Inflammatory macrophage (primary cell): Measurements from ENCODE around the gene ZC3H7B.

Source experiments
- DNase-seq, 2 donors: peaks; one replicate each; pipeline ENCODE4 v3.0.0-alpha.2; 2020 to 2022

The ZC3H7B gene

DNA sequence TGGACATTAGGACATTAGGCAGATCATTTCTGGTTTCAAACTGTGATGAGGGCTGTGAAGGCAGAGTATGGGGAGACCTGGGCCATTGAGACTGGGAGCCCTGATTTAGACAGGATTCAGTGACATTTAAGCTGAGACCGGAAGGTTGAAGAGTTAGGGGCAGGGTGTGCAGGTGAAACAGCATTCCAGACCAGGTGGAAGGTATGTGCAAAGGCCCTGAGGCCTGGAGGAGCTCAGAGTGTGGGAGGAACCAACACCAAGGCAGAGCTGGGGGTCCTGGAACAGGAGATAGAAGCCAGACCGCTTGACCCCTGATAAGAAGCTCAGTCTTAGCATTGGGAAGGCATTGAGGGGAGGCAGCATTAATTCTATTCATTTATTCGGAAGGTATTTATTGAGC is 32.5 kb downstream of the ZC3H7B start:
- DNase-seq, result no peak

DNA sequence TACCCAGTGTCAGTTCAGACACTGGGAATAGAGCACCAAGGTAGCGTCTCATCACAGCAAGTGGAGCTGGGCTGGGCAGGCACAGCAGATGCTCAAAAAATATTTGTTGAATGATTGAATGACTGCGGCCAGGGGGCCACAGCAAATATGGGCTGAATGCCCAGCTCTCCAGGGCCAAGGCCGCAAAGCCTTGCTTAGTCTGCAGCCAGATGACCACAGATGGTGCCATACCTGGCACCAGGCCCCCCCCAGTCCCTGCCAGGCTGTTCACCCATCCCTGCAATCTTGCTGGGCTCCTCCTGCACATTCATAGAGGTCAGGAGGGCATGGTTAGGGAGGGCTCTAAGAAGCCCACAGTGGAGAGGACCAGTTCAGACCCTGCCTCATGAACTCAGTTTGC is 32.9 kb downstream of the ZC3H7B start:
- DNase-seq, result no peak

DNA sequence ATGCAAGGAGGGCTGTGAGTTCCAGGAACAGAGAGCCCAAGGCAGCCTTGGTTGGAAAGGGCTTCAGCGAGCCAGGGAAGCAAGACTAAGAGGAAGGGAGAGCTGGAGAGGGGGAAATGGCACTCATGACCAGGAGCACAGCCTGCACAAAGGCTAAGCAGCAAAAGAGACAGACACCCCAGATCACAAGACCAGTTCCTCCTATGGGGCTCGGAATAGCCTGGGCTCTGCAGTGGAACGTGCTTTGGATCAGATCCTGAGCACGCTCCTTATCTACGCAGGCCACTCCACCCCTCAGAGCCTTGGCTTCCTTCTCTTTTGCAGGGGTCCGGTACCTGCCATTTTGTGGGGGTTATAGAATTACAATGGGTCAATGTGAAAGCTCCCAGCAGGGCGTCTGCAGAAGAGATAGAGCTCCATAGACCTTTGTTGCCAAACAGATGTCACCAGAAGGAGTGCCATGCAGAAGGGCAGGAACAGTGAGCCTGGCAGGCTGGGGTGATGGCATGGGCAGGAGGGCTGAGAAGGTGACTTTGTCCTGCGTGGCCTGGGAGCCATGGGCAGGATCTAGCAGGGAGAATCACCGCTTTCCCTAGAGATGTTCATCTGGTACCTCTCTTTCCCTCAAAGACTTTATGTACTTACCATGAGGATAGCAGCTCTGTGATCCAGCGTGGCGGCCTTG is 33.8 kb downstream of the ZC3H7B start:
- DNase-seq, result peak in 1 of 2 donors; percentile 7

DNA sequence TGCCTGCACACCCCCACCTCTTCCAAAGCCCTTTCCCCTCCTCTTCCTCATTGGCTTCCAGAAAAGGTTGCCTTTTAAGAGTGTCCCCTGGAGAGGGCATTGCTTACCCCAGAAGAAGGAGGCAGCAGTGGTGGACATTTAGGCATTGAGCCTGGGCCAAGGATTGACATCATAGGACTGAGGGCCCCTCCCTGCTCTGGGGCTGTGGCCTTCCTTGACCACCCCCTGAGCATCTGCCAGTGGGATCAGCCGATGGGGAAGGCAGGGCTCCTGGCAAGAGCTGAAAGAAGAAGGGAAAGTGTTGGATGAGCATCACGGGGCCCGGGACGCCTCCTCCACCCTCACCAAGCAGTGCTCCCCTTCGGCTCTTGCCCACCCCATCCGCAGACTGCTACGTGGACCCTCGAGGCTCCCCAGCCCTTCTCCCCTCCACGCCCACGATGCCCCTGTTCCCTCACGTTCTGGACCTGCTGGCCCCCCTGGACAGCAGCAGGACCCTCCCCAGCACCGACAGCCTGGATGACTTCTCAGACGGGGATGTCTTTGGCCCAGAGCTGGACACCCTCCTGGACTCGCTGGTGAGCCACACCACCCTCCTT is 37.4 kb downstream of the ZC3H7B start:
- no peak for DNase-seq

DNA sequence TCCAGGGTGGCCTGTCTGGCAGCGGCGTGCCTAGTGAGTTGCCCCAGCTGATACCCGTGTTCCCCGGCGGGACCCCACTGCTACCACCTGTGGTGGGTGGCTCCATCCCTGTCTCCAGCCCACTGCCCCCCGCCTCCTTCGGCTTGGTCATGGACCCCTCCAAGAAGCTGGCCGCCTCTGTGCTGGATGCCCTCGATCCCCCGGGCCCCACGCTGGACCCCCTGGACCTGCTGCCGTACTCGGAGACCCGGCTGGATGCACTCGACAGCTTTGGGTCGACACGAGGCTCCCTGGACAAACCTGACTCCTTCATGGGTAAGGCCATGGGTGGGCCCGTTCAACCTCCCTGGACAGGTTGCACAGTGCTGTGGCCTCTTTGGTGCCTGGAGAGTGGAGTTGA is 38.5 kb downstream of the ZC3H7B start:
- no peak for DNase-seq

DNA sequence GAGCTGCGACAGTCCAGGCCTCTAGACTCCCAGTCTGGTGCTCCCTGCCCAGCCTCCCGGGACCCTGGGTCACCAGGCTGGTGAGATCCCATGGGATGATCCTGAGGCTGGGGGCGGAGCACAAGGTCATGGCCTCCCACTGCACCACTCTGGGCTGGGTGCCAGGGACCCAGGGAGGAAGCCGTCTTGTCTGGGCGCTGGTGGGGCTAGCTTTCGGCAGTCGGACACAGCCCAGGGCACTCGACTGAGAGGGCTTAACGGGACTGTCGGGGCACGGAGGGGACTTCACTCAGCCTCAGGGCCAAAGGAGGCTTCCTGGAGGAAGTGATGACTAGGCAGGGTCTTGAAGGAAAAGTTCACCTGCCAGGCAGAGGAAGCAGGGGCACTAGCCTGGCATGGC is 39.0 kb downstream of the ZC3H7B start:
- no peak for DNase-seq

DNA sequence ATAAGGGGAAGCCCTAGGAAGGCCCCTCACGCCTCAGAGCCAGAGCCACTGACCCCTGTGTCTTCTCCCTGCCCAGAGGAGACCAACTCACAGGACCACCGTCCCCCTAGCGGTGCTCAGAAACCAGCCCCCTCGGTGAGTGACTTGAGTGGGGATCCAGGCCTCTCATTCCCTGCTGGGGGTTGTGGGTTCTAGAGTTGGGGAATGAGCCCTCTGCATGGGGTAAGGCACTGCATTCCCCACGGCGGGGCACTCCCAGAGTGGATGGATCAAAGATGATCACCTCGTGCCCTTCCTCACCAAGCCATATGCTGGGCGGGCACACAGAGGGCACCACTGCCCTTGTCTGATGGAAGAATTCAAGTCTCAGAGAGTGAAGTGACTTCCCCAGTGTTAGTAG is 39.7 kb downstream of the ZC3H7B start:
- DNase-seq, result no peak

DNA sequence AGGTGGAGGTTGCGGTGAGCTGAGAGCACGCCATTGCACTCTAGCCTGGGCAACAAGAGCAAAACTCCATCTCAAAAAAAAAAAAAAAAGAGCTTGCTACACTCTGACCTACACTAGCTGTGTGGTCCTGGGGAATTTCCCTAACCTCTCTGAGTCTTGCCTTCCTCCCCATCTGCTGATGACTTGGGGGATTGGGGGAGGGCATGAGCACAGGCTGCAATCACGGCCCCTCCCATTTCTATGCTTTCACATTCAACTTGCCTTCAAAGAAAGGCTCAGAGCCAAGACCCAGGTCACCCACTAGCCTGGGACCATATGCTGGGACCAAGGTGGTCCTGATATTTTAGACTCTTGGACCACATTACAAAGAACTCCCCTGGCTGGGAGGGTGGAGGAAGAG is 40.7 kb downstream of the ZC3H7B start:
- no peak for DNase-seq

DNA sequence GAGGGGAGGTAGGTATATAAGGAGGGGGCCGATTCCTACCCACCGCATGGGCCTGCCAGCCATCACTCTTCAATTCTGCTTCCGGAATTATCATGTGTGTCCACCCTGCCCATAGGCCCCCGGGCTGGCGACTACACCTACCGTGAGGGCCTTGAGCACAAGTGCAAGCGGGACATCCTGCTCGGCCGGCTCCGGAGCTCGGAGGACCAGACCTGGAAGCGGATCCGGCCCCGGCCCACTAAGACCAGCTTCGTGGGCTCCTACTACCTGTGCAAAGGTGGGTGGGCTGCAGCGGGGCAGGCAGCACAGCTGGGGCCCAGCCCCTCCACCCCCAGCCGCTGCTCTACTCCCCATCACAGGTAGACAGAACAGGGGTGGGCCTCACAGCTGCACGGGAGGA is 42.0 kb downstream of the ZC3H7B start:
- no peak for DNase-seq

DNA sequence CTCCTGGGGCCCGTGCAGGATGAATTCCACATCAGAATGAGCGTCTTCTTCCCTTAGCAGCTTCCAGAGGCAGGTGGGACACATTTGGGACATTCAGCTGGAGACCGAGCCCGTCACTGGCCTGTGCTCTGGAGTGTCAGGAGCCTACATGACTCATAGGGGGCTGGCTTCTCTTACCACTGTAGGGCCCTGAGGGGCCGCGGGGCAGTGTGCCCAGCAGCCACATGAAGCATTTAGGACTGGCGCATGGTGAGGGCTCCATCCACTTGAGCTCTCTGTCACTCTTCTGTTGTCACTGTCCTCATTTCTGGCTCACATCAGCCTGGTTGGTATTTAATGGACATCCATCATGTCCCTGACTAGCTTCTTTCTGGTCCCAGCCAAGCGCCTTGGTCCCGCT is 42.4 kb downstream of the ZC3H7B start:
- DNase-seq, result no peak

DNA sequence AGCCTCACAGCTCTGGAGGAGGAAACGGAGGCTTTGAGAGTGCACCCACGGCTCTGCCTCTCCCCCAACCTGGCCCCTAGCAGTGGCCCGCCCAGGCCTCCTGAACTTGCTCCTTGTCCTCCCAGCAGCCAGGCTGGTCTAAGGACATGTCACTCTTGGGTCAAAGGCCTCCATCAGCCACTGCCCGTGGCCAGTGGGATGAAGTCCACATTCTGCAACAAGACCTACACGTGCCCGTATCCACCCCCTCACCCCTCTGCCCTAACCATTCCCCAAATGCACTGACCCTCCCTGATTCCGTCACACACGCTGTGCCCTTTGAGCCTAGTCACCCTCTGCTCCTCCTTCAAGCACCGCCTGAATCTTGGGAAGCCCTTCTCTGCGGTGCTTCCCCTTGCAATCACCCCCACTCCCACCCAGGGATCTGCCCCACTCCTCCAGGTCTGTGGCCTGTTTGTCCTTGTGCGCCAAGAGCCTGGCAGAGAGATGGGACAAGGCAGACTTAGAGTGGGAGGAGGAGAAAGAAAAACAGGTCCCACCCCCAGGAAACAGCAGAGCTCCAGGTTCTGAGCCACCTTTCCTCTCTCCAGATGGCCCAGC is 43.0 kb downstream of the ZC3H7B start:
- DNase-seq, result no peak

DNA sequence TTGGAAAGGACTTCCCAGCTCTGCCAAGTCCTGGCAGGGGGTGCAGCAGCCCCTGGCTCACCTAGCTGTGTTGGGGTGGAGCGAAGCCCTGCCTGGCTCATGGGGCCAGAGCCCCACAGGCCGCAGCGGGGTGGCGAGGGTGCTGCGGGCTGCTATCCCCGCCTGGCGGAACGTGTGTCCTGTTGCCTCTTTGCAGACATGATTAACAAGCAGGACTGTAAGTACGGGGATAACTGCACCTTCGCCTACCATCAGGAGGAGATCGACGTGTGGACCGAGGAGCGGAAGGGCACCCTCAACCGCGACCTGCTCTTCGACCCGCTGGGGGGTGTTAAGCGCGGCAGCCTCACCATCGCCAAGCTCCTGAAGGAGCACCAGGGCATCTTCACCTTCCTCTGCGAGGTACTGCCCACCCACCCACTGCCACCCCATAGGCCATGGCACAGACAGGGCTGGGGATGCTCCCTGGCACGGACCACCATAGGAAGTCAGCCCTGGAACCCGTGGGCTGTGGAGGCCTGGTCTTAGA is 44.5 kb downstream of the ZC3H7B start:
- DNase-seq, result no peak

DNA sequence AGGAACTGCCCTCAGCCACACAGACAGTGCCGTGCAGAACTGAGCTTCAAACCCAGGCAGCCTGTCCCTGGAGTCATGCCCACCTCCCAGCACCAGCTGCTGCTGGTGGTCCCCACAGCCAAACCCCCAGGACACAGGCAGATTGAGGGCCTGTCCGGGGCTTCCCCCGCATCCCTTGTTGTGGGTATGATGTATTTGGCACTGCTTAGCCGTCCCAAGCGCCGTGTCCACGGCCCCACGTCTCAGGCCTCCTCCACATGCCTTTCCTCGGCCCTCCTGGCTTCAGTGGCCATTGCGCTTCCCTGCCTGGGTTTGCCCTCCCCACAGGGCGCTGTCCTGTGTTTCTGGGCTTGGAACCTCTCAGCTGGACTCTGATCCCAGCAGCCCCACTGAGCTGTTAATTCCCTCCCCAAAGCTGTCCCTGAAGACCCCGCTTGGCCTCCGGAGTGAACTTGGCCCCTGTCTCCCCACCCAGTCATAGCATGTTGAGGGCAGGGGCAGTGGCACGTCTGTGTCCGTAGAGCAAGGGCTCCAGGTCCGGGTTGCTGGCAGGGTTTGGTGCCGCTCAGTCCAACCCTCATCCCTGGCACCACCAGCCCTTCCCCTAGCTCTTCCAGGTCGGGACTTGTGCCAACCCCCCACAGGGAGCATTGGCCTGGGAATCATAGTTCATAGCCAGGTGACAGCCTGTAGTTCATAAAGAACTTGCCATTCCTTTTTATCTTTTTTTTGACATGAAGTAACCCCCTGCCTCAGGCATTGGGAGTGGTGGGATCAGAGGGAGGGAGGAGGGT is 45.9 kb downstream of the ZC3H7B start:
- no peak for DNase-seq

DNA sequence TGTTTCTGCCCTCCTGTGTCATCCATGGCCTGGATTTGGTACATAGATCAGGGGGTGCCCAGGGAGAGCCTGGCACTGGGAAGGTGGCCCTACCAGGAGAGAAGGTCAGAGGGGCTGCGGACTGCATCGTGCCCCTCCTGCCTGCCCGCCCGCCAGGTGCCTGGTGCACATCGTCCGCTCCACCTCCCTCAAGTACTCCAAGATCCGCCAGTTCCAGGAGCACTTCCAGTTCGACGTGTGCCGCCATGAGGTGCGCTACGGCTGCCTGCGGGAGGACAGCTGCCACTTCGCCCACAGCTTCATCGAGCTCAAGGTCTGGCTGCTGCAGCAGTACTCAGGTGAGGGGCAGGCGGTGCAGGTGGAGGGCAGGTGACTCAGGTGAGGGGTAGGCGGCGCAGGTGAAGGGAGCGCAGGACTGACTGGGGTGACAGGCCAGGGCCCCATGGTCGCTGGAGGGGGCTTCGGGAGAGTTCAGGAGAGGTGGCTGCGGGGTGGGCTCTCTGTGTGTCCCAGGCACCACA is 47.7 kb downstream of the ZC3H7B start:
- DNase-seq, result no peak

DNA sequence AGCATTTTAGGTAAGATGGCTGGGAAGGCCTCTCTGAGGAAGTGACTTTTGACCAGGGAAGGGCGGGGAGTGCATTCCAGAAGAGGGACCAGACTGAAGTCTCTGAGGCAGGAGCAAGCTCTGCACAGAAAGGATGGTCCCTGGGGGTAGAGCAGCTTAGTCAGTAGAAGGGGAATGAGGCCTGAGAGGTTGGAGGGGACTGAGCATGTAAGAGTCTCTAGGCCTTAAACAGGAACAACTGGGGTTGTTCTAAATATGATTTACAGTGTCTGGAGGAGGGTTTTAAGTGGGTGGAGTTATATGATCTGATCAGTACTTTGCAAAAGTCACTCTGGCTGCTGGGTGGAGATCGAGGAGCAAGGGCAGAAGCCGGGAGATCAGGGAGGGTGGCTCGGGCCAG is 48.8 kb downstream of the ZC3H7B start:
- DNase-seq, result no peak

DNA sequence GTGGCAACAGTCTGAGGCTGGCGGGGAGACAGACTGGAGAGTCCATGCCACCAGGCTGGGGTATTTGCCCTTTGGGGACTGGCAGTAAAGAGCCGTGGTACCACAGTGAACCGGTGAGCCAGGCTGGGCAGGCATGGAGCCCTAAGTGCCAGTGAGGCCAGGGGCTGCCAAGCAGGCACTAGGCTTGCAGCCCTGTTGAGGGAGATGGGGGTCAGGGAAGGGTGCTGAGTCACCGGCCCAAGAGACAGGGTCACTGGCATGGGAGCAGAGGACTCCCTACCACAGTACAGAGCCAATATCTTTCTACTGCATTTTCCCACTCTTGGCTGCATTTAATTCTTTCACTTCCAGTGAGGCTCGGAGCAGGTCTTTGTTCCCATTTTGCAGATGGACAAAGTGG is 49.7 kb downstream of the ZC3H7B start:
- no peak for DNase-seq

DNA sequence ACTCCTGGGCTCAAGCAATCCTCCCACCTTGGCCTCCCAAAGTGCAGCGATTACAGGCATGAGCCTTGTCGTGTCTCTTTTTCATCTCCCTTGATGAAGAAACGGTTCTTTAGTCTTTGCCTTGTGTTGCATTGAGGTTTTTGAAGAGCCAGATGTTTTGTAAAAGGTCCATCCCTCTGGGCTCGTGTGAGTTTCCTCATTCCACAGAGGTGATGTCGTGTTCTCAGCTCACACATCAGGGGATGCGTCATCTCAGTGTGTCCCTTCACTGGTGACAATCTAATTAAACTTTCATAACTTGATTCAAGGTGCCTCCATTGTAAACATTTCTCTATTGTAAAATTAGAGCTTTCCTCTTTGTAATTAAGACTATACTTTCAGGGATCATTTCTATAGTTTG is 50.7 kb downstream of the ZC3H7B start:
- DNase-seq, result peak in 1 of 2 donors; percentile 24

DNA sequence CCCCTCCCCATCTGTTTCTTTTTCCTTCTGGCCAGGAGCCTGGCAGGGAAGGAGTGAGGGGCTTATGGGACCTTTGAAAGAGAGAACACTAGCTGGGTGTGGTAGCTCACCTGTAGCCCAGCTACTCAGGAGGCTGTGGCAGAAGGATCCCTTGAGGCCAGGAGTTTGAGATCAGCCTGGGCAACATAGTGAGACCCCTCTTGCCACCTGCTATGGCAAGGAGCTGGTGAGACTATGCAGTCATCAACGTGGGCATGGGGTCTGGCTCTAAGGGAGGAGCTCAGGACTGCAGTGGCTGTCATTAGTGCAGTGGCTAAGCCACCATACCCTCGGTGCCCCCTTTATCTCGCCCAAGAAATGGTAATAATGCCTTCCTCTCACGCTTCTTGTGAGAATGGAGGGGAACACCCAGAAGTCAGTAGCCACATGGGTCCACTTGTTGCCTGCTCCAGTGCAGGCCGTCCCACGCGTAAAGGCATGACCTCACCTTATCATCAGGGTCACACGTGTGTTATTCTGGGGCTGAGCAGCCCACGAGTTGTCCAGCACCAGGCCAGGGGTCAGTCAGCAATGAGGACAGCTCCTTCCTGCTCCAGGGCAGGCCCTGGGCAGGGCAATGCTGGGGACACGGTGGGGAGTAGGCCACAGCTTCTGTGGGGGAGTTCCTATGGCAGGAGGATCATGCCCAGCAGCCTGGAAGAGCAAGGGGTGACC is 52.7 kb downstream of the ZC3H7B start:
- DNase-seq, result peak; percentile 48 to 69

DNA sequence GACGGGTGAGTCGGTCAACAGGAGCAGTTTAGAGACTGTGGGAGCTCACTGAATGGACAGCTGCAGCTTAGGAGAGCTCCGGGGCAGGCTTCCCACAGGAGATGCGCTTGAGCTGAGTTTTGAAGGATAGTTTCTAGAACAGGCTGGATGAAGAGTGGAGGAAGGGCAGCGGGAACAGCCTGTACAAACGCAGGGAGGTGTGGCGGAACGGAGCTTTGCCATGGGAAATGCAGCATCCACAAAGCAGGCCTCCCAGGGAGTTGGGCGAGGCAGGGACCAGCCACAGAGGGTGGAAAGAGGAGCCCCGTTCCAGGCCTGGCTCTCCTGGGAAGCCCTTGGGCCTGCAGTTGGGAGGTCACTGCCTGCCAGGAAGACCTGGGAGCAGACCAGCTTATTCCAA is 53.7 kb downstream of the ZC3H7B start:
- DNase-seq, result no peak

DNA sequence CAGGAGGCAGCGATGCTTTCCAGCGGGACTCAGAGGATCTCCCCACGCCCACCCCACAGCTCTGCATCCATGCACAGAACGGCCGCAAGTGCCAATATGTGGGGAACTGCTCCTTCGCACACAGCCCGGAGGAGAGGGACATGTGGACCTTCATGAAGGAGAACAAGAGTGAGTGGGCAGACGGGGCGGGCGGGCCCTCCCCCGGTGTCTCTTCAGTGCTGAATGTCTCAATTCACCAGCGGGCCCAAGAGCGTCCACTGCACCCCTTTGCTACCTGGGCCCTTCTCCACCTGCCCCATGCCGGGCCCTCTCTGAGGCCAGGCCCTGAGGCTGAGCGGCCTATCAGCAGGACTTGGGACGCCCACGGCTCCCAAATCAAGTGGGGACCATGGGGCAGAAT is 54.6 kb downstream of the ZC3H7B start:
- no peak for DNase-seq

DNA sequence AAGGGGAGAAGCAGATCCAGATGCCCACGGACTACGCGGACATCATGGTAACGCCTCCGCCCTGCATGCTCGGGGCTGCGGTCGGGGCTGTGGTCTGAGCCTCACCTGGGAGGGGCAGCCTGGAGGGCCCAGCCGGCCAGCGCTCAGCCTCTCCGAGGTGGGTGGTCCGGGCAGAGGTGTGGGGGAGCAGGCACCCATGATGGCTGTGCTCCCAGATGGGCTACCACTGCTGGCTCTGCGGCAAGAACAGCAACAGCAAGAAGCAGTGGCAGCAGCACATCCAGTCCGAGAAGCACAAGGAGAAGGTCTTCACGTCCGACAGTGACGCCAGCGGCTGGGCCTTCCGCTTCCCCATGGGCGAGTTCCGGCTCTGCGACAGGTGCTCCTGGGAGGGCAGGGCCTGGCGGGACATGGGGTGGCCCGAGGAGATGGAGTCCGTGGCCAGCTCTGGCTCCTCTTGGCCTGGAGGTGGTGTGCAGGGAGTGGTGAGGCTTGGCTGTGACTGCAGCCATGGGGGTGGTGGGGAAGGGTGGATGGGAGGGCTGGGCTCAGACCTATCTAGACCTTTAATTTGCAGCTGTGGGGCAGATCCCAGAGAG is 55.2 kb downstream of the ZC3H7B start:
- no peak for DNase-seq

DNA sequence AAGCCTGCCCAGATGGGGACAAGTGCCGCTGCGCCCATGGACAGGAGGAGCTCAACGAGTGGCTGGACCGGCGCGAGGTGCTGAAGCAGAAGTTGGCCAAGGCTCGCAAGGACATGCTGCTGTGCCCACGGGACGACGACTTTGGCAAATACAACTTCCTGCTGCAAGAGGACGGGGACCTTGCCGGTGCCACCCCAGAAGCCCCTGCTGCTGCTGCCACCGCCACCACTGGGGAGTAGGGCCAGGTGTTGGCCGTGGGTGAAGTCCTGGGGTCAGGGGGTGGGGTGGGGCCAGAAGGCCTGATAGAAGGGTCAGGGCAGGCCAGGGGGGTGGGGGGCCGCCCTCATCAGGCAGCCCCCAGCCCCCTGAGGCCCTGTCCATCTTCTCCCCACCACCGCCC is 55.9 kb downstream of the ZC3H7B start:
- DNase-seq, result no peak
